SU-DHL-6 (cell line): Measurements from ENCODE around the gene LYSMD3.

ENCODE experiments used
- H2AFZ ChIP-seq: fragments of 200-600 bp; sonication (generic); 2 replicates; pipeline ENCODE4 v1.6.1; 2014; ENCODE audit warnings: low read depth, mild to moderate bottlenecking, moderate library complexity, mixed read lengths, antibody characterized with exemption, low read length; ENCODE audit not compliant: severe bottlenecking
- H3F3A ChIP-seq: fragments of 200-600 bp; shearing (Covaris generic); 2 replicates; pipeline ENCODE4 v1.6.0; 2016; ENCODE audit warnings: antibody characterized with exemption, mild to moderate bottlenecking; ENCODE audit not compliant: insufficient read depth
- H3K27ac ChIP-seq: fragments of 200-600 bp; sonication (generic); 2 replicates; pipeline ENCODE4 v1.5.1; 2016; ENCODE audit warnings: low read depth, mild to moderate bottlenecking, low read length, moderate library complexity, mixed read lengths
- H3K27me3 ChIP-seq: fragments of 200-600 bp; sonication (generic), shearing (Covaris generic); 2 replicates; pipeline ENCODE4 v1.6.0; 2014; ENCODE audit warnings: mild to moderate bottlenecking, low read length
- H3K36me3 ChIP-seq: fragments of 200-600 bp; sonication (generic); 2 replicates; pipeline ENCODE4 v1.6.1; 2014; ENCODE audit warnings: mild to moderate bottlenecking, low read length, mixed read lengths
- H3K4me2 ChIP-seq: fragments of 300-600, 200-600 bp; shearing (Covaris generic), sonication (generic); 2 replicates; pipeline ENCODE4 v1.6.0; 2014; ENCODE audit warnings: low read length, low read depth, mild to moderate bottlenecking; ENCODE audit not compliant: poor library complexity, severe bottlenecking
- H3K4me3 ChIP-seq: fragments of 200-600 bp; sonication (generic); 2 replicates; pipeline ENCODE4 v1.5.1; 2014; ENCODE audit warnings: antibody characterized with exemption, low read length, mild to moderate bottlenecking, mixed read lengths; ENCODE audit not compliant: insufficient read depth, poor library complexity, severe bottlenecking
- H3K79me2 ChIP-seq: fragments of 200-600 bp; sonication (generic); 2 replicates; pipeline ENCODE4 v1.6.1; 2014; ENCODE audit warnings: mild to moderate bottlenecking, low read length, moderate library complexity; ENCODE audit not compliant: insufficient read depth
- H3K9ac ChIP-seq: fragments of 200-600 bp; sonication (generic); 2 replicates; pipeline ENCODE4 v1.7.0; 2014; ENCODE audit warnings: mild to moderate bottlenecking, low read length
- H3K9me2 ChIP-seq: fragments of 200-600 bp; sonication (generic); replicated peaks from 2 replicates; pipeline ENCODE4 v1.6.1; 2014; ENCODE audit warnings: low read length; ENCODE audit not compliant: insufficient read depth
- H3K9me3 ChIP-seq: fragments of 200-600 bp; sonication (generic); 2 replicates; pipeline ENCODE4 v1.6.1; 2014; ENCODE audit warnings: low read length, mixed read lengths; ENCODE audit not compliant: insufficient read depth
- H4K20me1 ChIP-seq: fragments of 200-600 bp; sonication (generic); 2 replicates; pipeline ENCODE4 v1.6.1; 2014; ENCODE audit warnings: low read depth, mild to moderate bottlenecking, antibody characterized with exemption, low read length, moderate library complexity, mixed read lengths
- CTCF ChIP-seq: fragments of 200-600 bp; sonication (generic); IDR thresholded peaks from one replicate; pipeline ENCODE4 v1.5.1; 2017; ENCODE audit warnings: antibody characterized with exemption, mild to moderate bottlenecking, low read length, moderate library complexity; ENCODE audit not compliant: insufficient read depth, poor library complexity, severe bottlenecking
- EZH2phosphoT487 ChIP-seq: fragments of 200-600 bp; sonication (generic), shearing (Covaris generic); conservative IDR thresholded peaks from 2 replicates; pipeline ENCODE4 v1.6.1; 2018; ENCODE audit warnings: mild to moderate bottlenecking, antibody characterized with exemption, low read length, moderate library complexity, mixed read lengths

The LYSMD3 gene

GRCh38 chr5:90570034-90570433, 40.6 kb upstream of the LYSMD3 start:
- Histone ChIP-seq H3K79me2 (no peaks in the 10 kb centered on the region), H4K20me1 (no peaks in the 10 kb centered on the region), H3K27ac (no peak overlapping the region), H3K36me3 (no peaks in the 10 kb centered on the region), H3F3A (no peaks in the 10 kb centered on the region), H3K4me3 (no peak overlapping the region), H3K27me3 (no peaks in the 10 kb centered on the region), H3K9me2 (no peaks in the 10 kb centered on the region), H3K9me3 (no peaks in the 10 kb centered on the region), H2AFZ (no peak overlapping the region), H3K4me2 (no peak overlapping the region), H3K9ac (no peak overlapping the region)
- TF ChIP-seq EZH2phosphoT487: no peak
- no peak for TF ChIP-seq CTCF

- no peak overlapping the region for H3K4me2 ChIP-seq
- H3K79me2 ChIP-seq: no peaks in the 10 kb centered on the region
- no peaks in the 10 kb centered on the region for H4K20me1 ChIP-seq
- no peak overlapping the region for H2AFZ ChIP-seq
- no peak overlapping the region for H3K9ac ChIP-seq
- no peaks in the 10 kb centered on the region for H3F3A ChIP-seq
- H3K9me3 ChIP-seq: no peaks in the 10 kb centered on the region
- no peaks in the 10 kb centered on the region for H3K27me3 ChIP-seq
- no peak overlapping the region for H3K27ac ChIP-seq
- H3K36me3 ChIP-seq: no peaks in the 10 kb centered on the region
- TF ChIP-seq CTCF (no peak), EZH2phosphoT487 (no peak)
- H3K4me3 ChIP-seq: no peak overlapping the region
- no peaks in the 10 kb centered on the region for H3K9me2 ChIP-seq
These were observed 39.7 kb upstream of the LYSMD3 start for GRCh38 chr5:90569084-90569483.

- H3K36me3 ChIP-seq: no peaks in the 10 kb centered on the region
- no peaks in the 10 kb centered on the region for H3F3A ChIP-seq
- no peak overlapping the region for H2AFZ ChIP-seq
- H3K4me2 ChIP-seq: no peak overlapping the region
- no peaks in the 10 kb centered on the region for H3K9me2 ChIP-seq
- no peak overlapping the region for H3K9ac ChIP-seq
- H3K79me2 ChIP-seq: no peaks in the 10 kb centered on the region
- H3K27me3 ChIP-seq: no peaks in the 10 kb centered on the region
- no peaks in the 10 kb centered on the region for H3K9me3 ChIP-seq
- no peak overlapping the region for H3K27ac ChIP-seq
- TF ChIP-seq CTCF (no peak), EZH2phosphoT487 (no peak)
- no peak overlapping the region for H3K4me3 ChIP-seq
- no peaks in the 10 kb centered on the region for H4K20me1 ChIP-seq
These were observed 36.1 kb upstream of the LYSMD3 start for GRCh38 chr5:90565491-90565890.
